Raji (cell line): Measurements from ENCODE around the gene TEKTIP1.

Experiments
- POLR2A ChIP-seq: IDR thresholded peaks from 2 replicates; pipeline ENCODE4 v1.6.1; 2011; ENCODE audit warnings: low read depth, low read length, control low read depth; ENCODE audit not compliant: insufficient read depth

Gene TEKTIP1

DNA sequence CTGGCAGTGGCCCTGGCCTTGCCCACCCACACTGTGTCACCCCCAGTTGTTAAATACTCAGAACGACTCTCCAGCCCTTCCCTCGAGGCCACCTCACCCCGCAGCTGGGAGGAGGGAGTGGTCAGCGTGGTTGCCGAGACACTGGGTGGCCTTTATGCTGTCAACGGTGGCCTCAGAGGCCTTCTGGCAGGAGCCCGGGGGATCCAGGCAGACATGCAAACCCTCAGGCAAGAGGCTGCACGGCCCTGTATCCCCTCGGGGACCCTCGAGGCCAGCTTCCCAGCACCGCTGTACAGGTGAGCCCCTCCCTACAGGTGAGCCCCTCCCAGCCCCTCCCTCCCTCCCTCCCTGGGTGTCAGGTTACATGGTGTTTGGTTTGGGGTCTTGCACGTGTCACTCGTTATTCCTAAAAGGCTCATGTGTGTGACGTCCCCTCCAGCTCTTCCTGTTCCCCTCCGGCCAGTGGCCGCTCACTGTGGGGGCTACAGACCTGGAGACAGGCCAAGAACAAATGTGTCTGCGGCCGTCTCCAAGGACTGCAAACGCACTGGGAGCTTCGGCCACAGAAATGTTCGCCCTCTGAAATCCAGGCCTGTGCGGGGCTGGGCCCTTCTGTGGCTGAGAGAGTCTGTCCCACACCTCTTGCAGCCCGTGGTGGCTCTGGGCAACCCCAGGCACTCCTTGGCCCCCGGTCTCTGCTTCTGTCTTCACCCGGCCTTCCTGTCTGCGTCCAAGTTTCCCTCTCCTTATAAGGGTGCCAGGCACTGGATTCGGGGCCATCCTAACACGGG is at the start of gene TEKTIP1:
Gene TEKTIP1, plus strand, starts transcription at position 210 of the 791 bp plus-strand sequence. Its CDS starts 4 bp downstream, at position 214.
- TF ChIP-seq POLR2A = no peak

DNA sequence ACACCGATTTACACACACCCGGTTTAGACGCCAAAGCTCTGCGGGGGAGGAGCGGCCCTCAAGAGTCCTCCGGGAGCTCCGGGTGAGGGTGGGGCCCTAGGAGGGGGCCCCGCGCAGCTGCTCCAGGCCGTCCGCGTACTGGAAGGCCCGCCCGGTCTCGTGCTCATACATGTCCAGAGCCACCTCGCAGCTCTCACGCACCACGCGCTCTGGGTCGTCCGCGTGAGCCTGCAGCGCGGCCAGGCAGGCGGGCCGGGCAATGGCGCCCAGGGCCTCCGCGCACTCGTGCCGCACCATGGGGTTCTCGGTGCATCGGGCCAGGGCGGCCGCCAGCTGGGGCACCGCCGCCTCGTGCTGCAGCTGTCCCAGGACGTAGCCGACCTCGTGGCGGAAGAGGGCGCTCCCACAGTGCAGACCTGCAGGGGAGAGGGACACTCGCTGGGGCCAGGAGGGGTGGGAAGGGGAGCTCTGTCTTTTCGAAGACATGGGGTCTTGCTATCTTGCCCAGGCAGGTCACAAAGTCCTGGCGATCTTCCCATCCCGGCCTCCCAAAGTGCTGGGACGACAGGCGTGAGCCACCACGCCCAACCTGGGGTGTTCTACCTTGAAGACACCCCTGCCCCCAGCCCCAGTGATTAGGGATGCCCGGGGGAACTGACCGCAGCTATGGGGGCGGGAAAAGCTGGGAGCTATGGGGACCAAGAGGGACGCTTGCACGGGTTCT is 47.4 kb upstream of the TEKTIP1 start:
- TF ChIP-seq POLR2A = no peak

- TF ChIP-seq POLR2A = no peak
Measured at GRCh38 chr19:3492131-3492839, 46.7 kb upstream of the TEKTIP1 start.

- no peak for TF ChIP-seq POLR2A
Measured at GRCh38 chr19:3492919-3493318, 46.1 kb upstream of the TEKTIP1 start.

DNA sequence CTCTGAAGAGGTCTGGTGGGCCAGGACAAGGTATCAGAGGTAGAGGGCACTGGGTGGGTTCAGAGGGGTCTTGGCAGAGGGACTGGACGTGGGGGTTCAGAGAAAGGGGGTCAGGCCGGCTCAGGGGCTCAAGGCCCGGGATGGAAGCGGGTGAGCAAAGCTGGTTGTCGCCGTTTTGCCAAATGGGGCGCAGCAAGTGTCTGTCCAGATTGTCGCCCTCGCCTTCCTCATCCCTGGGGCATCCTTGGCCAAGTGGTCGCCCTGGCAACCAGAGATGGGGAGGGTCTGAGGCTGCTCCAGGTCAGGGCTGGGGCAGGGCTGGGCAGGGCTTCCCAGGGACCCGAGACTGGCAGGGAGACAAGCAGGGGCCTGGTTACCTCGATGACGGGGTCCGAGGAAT is 45.3 kb upstream of the TEKTIP1 start:
- TF ChIP-seq POLR2A = no peak

DNA sequence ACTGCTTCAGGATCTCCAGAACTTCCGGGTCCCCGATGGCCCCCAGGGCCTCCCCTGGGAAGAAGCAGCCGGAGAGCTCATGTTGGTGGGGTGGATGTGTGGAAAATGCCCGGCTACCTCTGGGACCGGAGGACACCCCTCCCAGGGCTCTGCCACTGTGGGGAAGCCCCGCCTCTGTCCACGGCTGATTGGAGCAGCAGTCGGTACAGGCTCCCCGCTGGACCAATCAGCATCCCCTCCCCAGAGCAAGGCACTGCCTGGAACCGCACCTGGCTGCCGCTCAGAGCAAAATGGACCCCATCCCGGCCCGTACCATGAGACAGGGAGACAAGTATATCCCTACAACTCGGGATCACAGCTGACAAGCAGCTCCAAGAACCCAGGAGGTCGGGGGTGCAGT is 44.9 kb upstream of the TEKTIP1 start:
- TF ChIP-seq POLR2A = no peak

- TF ChIP-seq POLR2A = no peak
Measured at GRCh38 chr19:3494559-3494958, 44.4 kb upstream of the TEKTIP1 start.

- TF ChIP-seq POLR2A = no peak
Measured at GRCh38 chr19:3496392-3497273, 42.3 kb upstream of the TEKTIP1 start.

DNA sequence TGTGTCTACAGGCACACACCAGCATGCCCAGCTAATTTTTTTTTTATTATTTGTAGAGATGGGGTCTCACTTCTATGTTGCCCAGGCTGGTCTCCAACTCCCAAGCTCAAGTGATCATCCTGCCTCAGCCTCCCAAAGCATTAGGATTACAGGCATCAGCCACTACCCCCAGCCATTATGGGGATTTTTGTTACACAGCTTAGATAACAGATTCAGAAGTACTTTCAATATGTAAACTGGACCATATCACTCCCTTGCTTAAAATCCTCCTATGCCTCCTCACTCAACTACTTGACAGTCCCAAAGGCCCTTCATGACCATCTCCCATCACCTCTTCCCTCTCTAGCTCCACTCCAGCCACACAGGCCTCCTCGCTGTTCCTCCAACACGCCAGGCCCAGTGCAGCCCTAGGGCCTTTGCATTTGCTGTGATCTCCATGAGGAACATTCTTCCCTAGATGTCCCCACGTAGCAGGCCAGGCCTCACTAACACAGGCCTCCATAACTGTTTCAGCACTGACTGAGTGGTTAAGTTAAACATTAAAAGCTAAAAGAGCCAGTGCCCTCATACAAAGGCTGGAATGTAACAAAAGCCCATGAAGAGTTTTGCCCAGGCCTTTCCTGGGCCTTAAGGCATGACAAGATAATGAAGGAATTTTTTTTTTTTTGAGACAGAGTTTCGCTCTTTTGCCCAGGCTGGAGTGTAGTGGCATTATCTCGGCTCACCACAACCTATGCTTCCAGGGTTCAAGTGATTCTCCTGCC is 41.0 kb upstream of the TEKTIP1 start:
- TF ChIP-seq POLR2A = no peak

- TF ChIP-seq POLR2A = no peak
Measured at GRCh38 chr19:3499738-3500428, 39.1 kb upstream of the TEKTIP1 start.

DNA sequence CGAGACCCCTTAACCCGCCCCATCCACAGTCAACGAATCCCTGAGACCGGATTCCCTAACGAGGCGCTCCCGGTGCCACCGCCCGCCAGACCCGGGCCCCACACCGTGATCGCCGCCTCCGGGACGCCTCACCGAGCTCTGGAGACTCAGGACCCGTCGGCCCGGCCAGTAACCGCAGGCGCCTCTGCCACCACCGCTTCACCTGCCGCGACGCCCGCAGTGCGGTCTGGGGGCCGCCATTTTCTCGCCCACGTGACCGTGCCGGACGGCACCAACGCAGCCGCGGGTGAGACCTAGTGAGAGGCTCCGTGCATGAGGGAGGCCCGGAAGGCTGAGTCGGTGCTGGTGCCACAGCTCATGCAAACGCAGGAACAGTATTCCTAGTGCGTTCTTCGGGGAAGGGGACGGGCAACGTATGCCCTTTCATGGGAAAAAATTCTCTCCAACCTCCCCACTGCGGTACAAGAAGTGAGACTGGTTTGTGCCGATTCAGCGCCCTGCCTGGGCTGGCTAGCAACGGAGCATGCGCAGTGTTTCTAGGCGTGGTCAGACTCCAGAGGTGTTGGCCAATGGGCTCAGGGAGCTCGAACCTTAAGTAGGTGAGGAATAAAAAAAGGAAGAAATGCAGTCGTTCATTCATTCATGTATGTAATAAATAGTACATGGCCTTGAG is 38.4 kb upstream of the TEKTIP1 start, which contains the start of gene DOHH:
Gene DOHH, minus strand, starts transcription at position 246 of the 673 bp plus-strand sequence. CDS start 3,860 bp downstream, outside the sequence.
- peak; percentile 82 for TF ChIP-seq POLR2A

- TF ChIP-seq POLR2A = no peak
Measured at GRCh38 chr19:3501780-3502179, 37.2 kb upstream of the TEKTIP1 start.
